ENCODE measurements around the gene UNC80.
"Not testable (repeated sequence)": the region's sequence is repeated elsewhere in the genome, so short reads cannot be mapped to it uniquely, and the experiment has no call there.

The UNC80 gene, protein sequence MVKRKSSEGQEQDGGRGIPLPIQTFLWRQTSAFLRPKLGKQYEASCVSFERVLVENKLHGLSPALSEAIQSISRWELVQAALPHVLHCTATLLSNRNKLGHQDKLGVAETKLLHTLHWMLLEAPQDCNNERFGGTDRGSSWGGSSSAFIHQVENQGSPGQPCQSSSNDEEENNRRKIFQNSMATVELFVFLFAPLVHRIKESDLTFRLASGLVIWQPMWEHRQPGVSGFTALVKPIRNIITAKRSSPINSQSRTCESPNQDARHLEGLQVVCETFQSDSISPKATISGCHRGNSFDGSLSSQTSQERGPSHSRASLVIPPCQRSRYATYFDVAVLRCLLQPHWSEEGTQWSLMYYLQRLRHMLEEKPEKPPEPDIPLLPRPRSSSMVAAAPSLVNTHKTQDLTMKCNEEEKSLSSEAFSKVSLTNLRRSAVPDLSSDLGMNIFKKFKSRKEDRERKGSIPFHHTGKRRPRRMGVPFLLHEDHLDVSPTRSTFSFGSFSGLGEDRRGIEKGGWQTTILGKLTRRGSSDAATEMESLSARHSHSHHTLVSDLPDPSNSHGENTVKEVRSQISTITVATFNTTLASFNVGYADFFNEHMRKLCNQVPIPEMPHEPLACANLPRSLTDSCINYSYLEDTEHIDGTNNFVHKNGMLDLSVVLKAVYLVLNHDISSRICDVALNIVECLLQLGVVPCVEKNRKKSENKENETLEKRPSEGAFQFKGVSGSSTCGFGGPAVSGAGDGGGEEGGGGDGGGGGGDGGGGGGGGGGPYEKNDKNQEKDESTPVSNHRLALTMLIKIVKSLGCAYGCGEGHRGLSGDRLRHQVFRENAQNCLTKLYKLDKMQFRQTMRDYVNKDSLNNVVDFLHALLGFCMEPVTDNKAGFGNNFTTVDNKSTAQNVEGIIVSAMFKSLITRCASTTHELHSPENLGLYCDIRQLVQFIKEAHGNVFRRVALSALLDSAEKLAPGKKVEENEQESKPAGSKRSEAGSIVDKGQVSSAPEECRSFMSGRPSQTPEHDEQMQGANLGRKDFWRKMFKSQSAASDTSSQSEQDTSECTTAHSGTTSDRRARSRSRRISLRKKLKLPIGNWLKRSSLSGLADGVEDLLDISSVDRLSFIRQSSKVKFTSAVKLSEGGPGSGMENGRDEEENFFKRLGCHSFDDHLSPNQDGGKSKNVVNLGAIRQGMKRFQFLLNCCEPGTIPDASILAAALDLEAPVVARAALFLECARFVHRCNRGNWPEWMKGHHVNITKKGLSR (N-terminal part only)

GRCh38 chr2:209771474-209772289 lies at the start of gene UNC80:
Gene UNC80, plus strand, starts transcription at chr2:209771832. Its CDS starts 241 bp downstream, at chr2:209772073.
- DNase-seq (ENCODE audit: low spot score) = peak; percentile 77

GRCh38 chr2:209726311-209726710 lies 45.3 kb upstream of the UNC80 start:
- no peak for DNase-seq (ENCODE audit: low spot score)

- no peak for DNase-seq (ENCODE audit: low spot score)
Observed at GRCh38 chr2:209727077-209727476, 44.6 kb upstream of the UNC80 start.

DNA sequence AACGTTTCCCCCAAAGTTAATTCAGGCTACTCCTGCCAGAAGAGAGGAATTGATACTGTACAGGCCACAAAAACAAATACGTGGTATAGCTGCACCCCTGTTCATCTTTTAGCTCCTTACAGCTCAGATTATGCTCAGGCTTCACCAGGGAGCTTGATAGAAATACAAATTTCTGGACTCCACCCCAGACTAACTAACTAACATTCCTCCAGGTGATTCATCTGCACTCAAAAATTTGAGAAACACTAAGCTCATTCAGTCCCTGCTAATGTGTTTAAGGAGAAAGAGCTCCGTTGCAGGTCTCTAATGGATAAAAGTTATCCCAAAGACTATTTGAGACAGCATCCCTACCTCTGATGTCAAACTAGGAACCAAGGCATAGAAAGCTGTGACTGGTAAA lies 36.8 kb upstream of the UNC80 start:
- no peak for DNase-seq (ENCODE audit: low spot score)

GRCh38 chr2:209741953-209742352 lies 29.7 kb upstream of the UNC80 start:
- no peak for DNase-seq (ENCODE audit: low spot score)

DNA sequence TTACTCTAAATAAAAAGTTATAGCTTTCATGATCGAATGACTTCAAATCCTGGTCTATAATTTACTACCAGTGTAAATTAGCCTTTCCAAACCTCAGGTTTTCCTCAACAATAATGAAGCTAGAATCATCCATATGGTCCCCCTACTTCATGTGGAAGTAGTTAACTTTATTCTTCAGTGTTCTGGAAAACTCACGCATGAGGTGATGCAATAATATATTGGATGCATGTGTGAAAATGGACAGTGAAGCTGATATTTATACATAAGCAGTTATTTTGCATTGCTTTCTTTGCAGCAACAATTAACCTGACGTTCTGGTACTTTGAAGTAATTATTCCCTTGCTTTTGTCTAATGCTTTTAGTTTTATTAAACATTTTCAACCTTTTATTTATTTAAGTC lies 18.6 kb upstream of the UNC80 start:
- DNase-seq (ENCODE audit: low spot score) = no peak

GRCh38 chr2:209757163-209757562 lies 14.5 kb upstream of the UNC80 start:
- DNase-seq (ENCODE audit: low spot score) = no peak

- no peak for DNase-seq (ENCODE audit: low spot score)
Observed at GRCh38 chr2:209761566-209761965, 10.1 kb upstream of the UNC80 start.

- DNase-seq (ENCODE audit: low spot score) = no peak
Observed at GRCh38 chr2:209762563-209762962, 9.1 kb upstream of the UNC80 start.

GRCh38 chr2:209763106-209763505 lies 8.5 kb upstream of the UNC80 start:
- DNase-seq (ENCODE audit: low spot score) = no peak

DNA sequence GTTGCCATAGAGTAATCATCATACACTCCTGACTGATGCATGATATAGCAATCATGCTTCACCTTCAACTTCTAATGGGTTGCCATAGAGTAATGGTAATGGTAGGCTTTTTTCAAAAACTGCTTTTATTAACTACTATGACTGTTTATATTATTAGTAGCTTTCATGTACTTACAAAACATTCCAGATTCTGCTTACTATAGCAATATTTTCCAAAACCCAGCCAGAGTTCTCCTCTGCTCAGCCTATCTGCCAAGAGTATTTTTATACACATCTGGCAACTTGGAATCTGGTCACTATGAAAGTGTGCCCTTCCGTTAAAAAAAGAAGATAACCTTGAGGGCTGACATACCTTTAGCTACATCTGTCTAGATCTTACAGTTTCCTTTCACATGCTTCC lies 5.0 kb upstream of the UNC80 start:
- DNase-seq (ENCODE audit: low spot score) = no peak

GRCh38 chr2:209767316-209767715 lies 4.3 kb upstream of the UNC80 start:
- no peak for DNase-seq (ENCODE audit: low spot score)

DNA sequence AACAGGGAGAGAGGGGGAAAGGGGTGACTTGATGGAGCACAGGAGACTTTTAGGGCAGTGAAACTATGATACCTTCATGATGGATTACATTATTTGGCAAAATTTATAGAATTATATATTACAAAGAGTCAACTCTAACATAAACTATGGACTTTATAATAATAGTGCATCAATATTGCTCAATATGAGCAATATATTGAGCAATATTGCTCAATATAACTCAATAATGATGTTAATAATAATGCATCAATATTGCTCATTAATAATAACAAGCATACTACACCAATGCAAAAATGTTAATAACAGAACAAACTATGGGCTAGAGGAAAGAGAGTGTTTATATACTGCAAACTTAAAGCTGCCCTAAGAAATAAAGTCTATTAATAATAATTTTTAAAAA lies 3.1 kb upstream of the UNC80 start:
- no peak for DNase-seq (ENCODE audit: low spot score)

- no peak for DNase-seq (ENCODE audit: low spot score)
Observed at GRCh38 chr2:209772290-209772685, 656 bp downstream of the UNC80 start.

- no peak for DNase-seq (ENCODE audit: low spot score)
Observed at GRCh38 chr2:209773377-209773776, 1.7 kb downstream of the UNC80 start.

DNA sequence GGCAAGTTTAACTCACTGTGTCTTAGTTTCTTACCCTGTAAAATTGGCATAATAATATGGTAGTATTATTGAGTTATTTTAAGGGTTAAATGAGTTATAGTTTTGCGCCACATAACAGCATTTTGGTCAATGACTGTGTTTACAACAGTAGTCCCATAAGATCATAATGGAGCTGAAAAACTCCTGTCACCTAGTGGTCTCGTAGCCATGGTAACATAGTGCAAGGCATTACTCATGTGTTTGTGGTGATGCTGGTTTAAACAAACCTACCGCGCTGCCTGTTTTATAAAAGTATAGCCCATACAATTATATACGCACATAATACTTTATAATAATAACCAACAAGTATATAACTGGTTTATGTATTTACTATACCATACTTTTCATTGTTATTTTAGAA lies 15.8 kb downstream of the UNC80 start:
- no peak for DNase-seq (ENCODE audit: low spot score)

DNA sequence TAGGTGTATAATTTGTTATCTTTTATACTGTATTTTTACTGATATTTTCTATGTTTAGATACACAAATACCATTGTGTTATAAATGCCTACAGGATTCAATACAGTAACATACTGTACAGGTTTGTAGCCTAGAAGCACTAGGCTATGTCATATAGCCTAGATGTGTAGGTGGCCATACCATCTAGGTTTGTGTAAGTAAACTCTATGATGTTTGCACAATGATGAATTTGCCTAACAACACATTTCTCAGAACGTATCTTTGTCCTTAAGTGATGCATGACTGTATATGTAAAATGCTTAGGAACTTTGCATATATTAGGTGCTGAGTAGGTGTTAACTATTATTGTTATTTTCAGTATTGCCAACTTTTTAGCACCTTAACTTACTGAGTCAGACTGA lies 17.3 kb downstream of the UNC80 start:
- DNase-seq (ENCODE audit: low spot score) = no peak

- DNase-seq (ENCODE audit: low spot score) = no peak
Observed at GRCh38 chr2:209790066-209790728, 18.6 kb downstream of the UNC80 start.

- no peak for DNase-seq (ENCODE audit: low spot score)
Observed at GRCh38 chr2:209791151-209791550, 19.5 kb downstream of the UNC80 start.

- not testable (repeated sequence) for DNase-seq (ENCODE audit: low spot score)
Observed at GRCh38 chr2:209795425-209795824, 23.8 kb downstream of the UNC80 start.

- DNase-seq (ENCODE audit: low spot score) = no peak
Observed at GRCh38 chr2:209805351-209805750, 33.7 kb downstream of the UNC80 start.
